Right ventricle myocardium superior (tissue), 1 donor: Measurements from ENCODE around the gene ISG15. TPM values are rescaled to one million over a fixed set of nuclear protein-coding genes. Genes with fewer than 3 reads are reported as not detected.
"Not testable (repeated sequence)": the region's sequence is repeated elsewhere in the genome, so short reads cannot be mapped to it uniquely, and the experiment has no call there.

Experiments
- ATAC-seq: fragments of 200-7000 bp; cut with Tn5 transposase; one replicate; pipeline ENCODE4 v1.9.1; 2020; ENCODE audit warnings: mild to moderate bottlenecking; ENCODE audit not compliant: poor library complexity
- DNase-seq: peaks from one replicate; pipeline ENCODE4 v3.0.0-alpha.2; 2020
- intact Hi-C: fragments of 100-400 bp; cut with DNase I; formaldehyde crosslinking; loops from one replicate; pipeline ENCODE4 v1.11.2; 2022
- total RNA-seq: library from RNA; stranded (reverse); fragmentation: NEBNext Ultra II Directional; extraction: Animal tissue kit (Norgen Biotek cat#: 25700); gene quantifications from one replicate; pipeline ENCODE4 v1.2.1, GENCODE V29; 2021
- donor health status: DM: no; HTN: yes; CAD: no; lungs with severe emphysema.

ISG15 gene
- total RNA-seq, 1 donor from 2014 or later = 13.3 TPM

- DNase-seq (peak; percentile 80), ATAC-seq (peak; percentile 11)
- intact Hi-C loops = no loop called here
Measured at GRCh38 chr1:1021010-1021919, 8.0 kb downstream of the ISG15 start.

- DNase-seq (no peak), ATAC-seq (no peak)
- intact Hi-C loops = no loop called here
Measured at GRCh38 chr1:1021920-1022259, 8.6 kb downstream of the ISG15 start.

- intact Hi-C loops = no loop called here
- ATAC-seq (no peak), DNase-seq (no peak)
Measured at GRCh38 chr1:1022302-1023009, 9.2 kb downstream of the ISG15 start.

GRCh38 chr1:1023700-1024099 lies 10.4 kb downstream of the ISG15 start:
- DNase-seq (no peak), ATAC-seq (no peak)
- intact Hi-C loops = no loop called here

GRCh38 chr1:1024149-1024770 lies 11.0 kb downstream of the ISG15 start:
- ATAC-seq (no peak), DNase-seq (no peak)
- intact Hi-C loops = no loop called here

- intact Hi-C loops = no loop called here
- ATAC-seq (peak; percentile 5), DNase-seq (no peak)
Measured at GRCh38 chr1:1024771-1025699, 11.7 kb downstream of the ISG15 start.

GRCh38 chr1:1025730-1026129 lies 12.4 kb downstream of the ISG15 start:
- DNase-seq (no peak), ATAC-seq (no peak)
- intact Hi-C loops = no loop called here

GRCh38 chr1:1026599-1027413 lies 13.5 kb downstream of the ISG15 start:
- intact Hi-C loops = no loop called here
- no peak for DNase-seq
- no peak for ATAC-seq

GRCh38 chr1:1027791-1028190 lies 14.5 kb downstream of the ISG15 start:
- no peak for DNase-seq
- intact Hi-C loops = no loop called here
- ATAC-seq = no peak

- intact Hi-C loops, DNase-seq, ATAC-seq: not testable (repeated sequence)
Measured at GRCh38 chr1:1030867-1031658, 17.8 kb downstream of the ISG15 start.

GRCh38 chr1:1031659-1032235 lies 18.4 kb downstream of the ISG15 start:
- DNase-seq (no peak), ATAC-seq (no peak)
- intact Hi-C loops = no loop called here

- intact Hi-C loops = no loop called here
- ATAC-seq (peak; percentile 76), DNase-seq (no peak)
Measured at GRCh38 chr1:1032424-1032823, 19.1 kb downstream of the ISG15 start.

GRCh38 chr1:1033009-1033587 lies 19.8 kb downstream of the ISG15 start:
- DNase-seq (peak; percentile 80), ATAC-seq (peak; percentile 88)
- intact Hi-C loops = no loop called here

GRCh38 chr1:1033731-1034438 lies 20.6 kb downstream of the ISG15 start:
- no peak for DNase-seq
- intact Hi-C loops = no loop called here
- ATAC-seq = no peak

- DNase-seq (no peak), ATAC-seq (no peak)
- intact Hi-C loops = no loop called here
Measured at GRCh38 chr1:1034439-1034781, 21.1 kb downstream of the ISG15 start.
